Activated naive CD4-positive, alpha-beta T cell treated with Interleukin-2 at 50 U/mL for 16 hours (primary cell): ENCODE measurements around the gene BLNK.
"Not testable (repeated sequence)": the region's sequence is repeated elsewhere in the genome, so short reads cannot be mapped to it uniquely, and the experiment has no call there.

Experiments used
- DNase-seq: peaks from one replicate; pipeline ENCODE4 v3.0.0-alpha.2; 2020

BLNK gene

GRCh38 chr10:96218826-96219225 is 52.5 kb downstream of the BLNK start:
- no peak for DNase-seq

- no peak for DNase-seq
Measured at GRCh38 chr10:96217711-96218110, 53.7 kb downstream of the BLNK start.

GRCh38 chr10:96216775-96217174 is 54.6 kb downstream of the BLNK start:
- no peak for DNase-seq

- no peak for DNase-seq
Measured at GRCh38 chr10:96212911-96213310, 58.5 kb downstream of the BLNK start.

- DNase-seq = no peak
Measured at GRCh38 chr10:96211764-96212163, 59.6 kb downstream of the BLNK start.

GRCh38 chr10:96208946-96209345 is 62.4 kb downstream of the BLNK start:
- DNase-seq = no peak

- DNase-seq = no peak
Measured at GRCh38 chr10:96208271-96208670, 63.1 kb downstream of the BLNK start.

- DNase-seq = no peak
Measured at GRCh38 chr10:96205580-96205979, 65.8 kb downstream of the BLNK start.

GRCh38 chr10:96201525-96201924 is 69.8 kb downstream of the BLNK start:
- DNase-seq = no peak

- DNase-seq = not testable (repeated sequence)
Measured at GRCh38 chr10:96189505-96189904, 81.9 kb downstream of the BLNK start.

- no peak for DNase-seq
Measured at GRCh38 chr10:96188916-96189315, 82.5 kb downstream of the BLNK start.

- no peak for DNase-seq
Measured at GRCh38 chr10:96188421-96188820, 82.9 kb downstream of the BLNK start.

GRCh38 chr10:96176985-96177384 is 94.4 kb downstream of the BLNK start:
- DNase-seq = no peak

GRCh38 chr10:96172666-96173065 is 98.7 kb downstream of the BLNK start:
- DNase-seq = no peak

GRCh38 chr10:96170230-96170629 is 101.1 kb downstream of the BLNK start:
- no peak for DNase-seq

- DNase-seq = no peak
Measured at GRCh38 chr10:96168546-96168945, 102.8 kb downstream of the BLNK start.

- no peak for DNase-seq
Measured at GRCh38 chr10:96165726-96166125, 105.6 kb downstream of the BLNK start.

GRCh38 chr10:96153070-96153469 is 118.3 kb downstream of the BLNK start:
- no peak for DNase-seq

- DNase-seq = no peak
Measured at GRCh38 chr10:96152437-96152836, 118.9 kb downstream of the BLNK start.
